ENCODE data around the gene TRIM72.

Gene TRIM72

DNA sequence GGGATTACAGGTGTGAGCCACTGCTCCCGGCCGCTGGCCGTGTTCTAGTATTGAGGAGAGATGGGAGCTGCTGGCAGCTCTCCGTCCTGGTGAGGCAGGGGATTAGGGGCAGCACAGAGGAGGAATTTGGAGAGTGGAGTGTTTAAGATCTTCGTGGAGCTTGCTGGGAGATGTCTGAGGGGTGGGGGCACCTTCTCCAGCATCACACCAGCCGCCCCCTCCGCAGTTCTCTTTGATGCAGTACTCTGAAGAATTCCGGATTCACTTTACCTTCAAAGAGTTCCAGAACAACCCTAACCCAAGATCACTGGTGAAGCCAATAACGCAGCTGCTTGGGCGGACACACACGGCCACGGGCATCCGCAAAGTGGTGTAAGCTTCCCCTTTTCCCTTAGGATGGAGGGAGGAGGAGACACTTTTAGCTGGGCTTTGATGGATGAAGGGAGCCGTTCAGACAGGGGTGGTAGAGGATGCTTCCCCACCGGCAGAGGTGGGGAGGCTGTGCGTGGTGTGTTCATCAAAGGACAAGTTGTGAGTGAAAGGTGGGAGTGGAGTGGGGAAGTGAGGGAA lies 57.8 kb downstream of the TRIM72 start:
- TF ChIP-seq POLR2A (IDR thresholded peaks at IDR 0.05; ENCODE audit: extremely low read depth, insufficient read length) (no peak), MYC (IDR thresholded peaks at IDR 0.05; ENCODE audit: low read depth, low read length) (no peak), MAX (IDR thresholded peaks at IDR 0.05; ENCODE audit: low read depth, low read length) (no peak)
- TF ChIP-seq, protein P1, sequence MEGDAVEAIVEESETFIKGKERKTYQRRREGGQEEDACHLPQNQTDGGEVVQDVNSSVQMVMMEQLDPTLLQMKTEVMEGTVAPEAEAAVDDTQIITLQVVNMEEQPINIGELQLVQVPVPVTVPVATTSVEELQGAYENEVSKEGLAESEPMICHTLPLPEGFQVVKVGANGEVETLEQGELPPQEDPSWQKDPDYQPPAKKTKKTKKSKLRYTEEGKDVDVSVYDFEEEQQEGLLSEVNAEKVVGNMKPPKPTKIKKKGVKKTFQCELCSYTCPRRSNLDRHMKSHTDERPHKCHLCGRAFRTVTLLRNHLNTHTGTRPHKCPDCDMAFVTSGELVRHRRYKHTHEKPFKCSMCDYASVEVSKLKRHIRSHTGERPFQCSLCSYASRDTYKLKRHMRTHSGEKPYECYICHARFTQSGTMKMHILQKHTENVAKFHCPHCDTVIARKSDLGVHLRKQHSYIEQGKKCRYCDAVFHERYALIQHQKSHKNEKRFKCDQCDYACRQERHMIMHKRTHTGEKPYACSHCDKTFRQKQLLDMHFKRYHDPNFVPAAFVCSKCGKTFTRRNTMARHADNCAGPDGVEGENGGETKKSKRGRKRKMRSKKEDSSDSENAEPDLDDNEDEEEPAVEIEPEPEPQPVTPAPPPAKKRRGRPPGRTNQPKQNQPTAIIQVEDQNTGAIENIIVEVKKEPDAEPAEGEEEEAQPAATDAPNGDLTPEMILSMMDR (IDR thresholded peaks at IDR 0.05; ENCODE audit: low read depth, low read length): no peak
- H3K4me3 ChIP-seq (ENCODE audit: low read depth, low read length): no peak overlapping the region
- DNase-seq (ENCODE audit: low read depth): no peak

GRCh38 chr16:31273187-31273586 lies 59.3 kb downstream of the TRIM72 start:
- no peak for DNase-seq (ENCODE audit: low read depth)
- no peak for TF ChIP-seq MAX (IDR thresholded peaks at IDR 0.05; ENCODE audit: low read depth, low read length)
- no peak for TF ChIP-seq MYC (IDR thresholded peaks at IDR 0.05; ENCODE audit: low read depth, low read length)
- TF ChIP-seq, protein P1 (IDR thresholded peaks at IDR 0.05; ENCODE audit: low read depth, low read length): no peak
- TF ChIP-seq POLR2A (IDR thresholded peaks at IDR 0.05; ENCODE audit: extremely low read depth, insufficient read length): no peak
- no peak overlapping the region for H3K4me3 ChIP-seq (ENCODE audit: low read depth, low read length)

DNA sequence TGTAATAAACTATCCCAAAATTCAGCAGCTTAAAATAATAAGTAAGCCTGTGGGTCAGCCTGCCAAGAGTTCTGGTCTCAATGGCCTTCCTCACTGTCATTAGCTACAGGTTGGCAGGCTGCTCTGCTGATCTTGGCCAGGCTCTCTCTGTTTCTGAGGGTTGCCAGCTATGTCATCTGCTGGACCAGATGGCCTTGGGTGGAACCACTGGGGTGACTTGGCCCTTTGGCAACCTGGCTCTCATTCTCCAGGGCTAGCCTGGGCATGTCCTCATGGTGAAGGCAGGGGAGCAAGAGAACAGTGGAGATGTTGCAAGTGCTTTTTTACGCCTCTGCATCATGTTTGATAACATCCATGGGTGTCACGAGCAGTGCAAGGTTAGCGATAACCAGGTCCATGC lies 59.8 kb downstream of the TRIM72 start:
- TF ChIP-seq, protein P1 (IDR thresholded peaks at IDR 0.05; ENCODE audit: low read depth, low read length): no peak
- TF ChIP-seq POLR2A (IDR thresholded peaks at IDR 0.05; ENCODE audit: extremely low read depth, insufficient read length) (no peak), MAX (IDR thresholded peaks at IDR 0.05; ENCODE audit: low read depth, low read length) (no peak), MYC (IDR thresholded peaks at IDR 0.05; ENCODE audit: low read depth, low read length) (no peak)
- no peak overlapping the region for H3K4me3 ChIP-seq (ENCODE audit: low read depth, low read length)
- DNase-seq (ENCODE audit: low read depth): no peak

GRCh38 chr16:31274831-31275816 lies 61.2 kb downstream of the TRIM72 start:
- H3K4me3 ChIP-seq (ENCODE audit: low read depth, low read length): no peak overlapping the region
- TF ChIP-seq POLR2A (IDR thresholded peaks at IDR 0.05; ENCODE audit: extremely low read depth, insufficient read length): no peak
- no peak for TF ChIP-seq MAX (IDR thresholded peaks at IDR 0.05; ENCODE audit: low read depth, low read length)
- TF ChIP-seq, protein P1 (IDR thresholded peaks at IDR 0.05; ENCODE audit: low read depth, low read length): no peak
- no peak for TF ChIP-seq MYC (IDR thresholded peaks at IDR 0.05; ENCODE audit: low read depth, low read length)
- no peak for DNase-seq (ENCODE audit: low read depth)

DNA sequence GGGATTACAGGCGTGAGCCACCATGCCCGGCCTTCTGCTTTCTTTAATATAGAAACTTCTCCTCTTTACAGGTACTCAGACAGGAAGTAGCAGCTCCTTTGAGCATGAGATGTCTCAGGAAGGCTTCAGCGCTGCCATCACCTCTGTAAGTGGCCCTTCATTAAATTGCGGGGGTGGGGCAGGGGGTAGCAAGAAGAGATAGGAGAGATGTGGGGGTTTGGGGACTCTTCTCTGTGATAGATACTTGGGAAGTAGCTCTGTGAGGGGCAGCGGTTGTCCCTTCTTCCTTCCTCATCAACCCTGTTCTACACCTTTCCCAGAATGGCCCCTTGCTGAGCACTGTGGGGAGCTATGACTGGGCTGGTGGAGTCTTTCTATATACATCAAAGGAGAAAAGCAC lies 62.7 kb downstream of the TRIM72 start:
- H3K4me3 ChIP-seq (ENCODE audit: low read depth, low read length): no peak overlapping the region
- no peak for DNase-seq (ENCODE audit: low read depth)
- TF ChIP-seq MAX (IDR thresholded peaks at IDR 0.05; ENCODE audit: low read depth, low read length) (no peak), MYC (IDR thresholded peaks at IDR 0.05; ENCODE audit: low read depth, low read length) (no peak), POLR2A (IDR thresholded peaks at IDR 0.05; ENCODE audit: extremely low read depth, insufficient read length) (no peak)
- TF ChIP-seq, protein P1 (IDR thresholded peaks at IDR 0.05; ENCODE audit: low read depth, low read length): no peak

Measured in NB4 (cell line).